Transverse colon (tissue), 4 donors: ENCODE results near the gene ADCY5. TPM values are rescaled to one million over a fixed set of nuclear protein-coding genes. Genes with fewer than 3 reads are reported as not detected.

Experiments used
- DNase-seq: peaks from one replicate; pipeline ENCODE4 v3.0.0-alpha.2; 2019
- H3K27ac ChIP-seq, 4 donors: fragments of 200-600 bp; sonication (generic); 2 replicates each; pipeline ENCODE4 v1.5.1; 2016 to 2018; ENCODE audit warnings: inconsistent platforms in 4 of 4
- H3K27me3 ChIP-seq: fragments of 200-600 bp; sonication (generic); 2 replicates; pipeline ENCODE4 v1.5.1; 2017; ENCODE audit warnings: inconsistent platforms
- H3K36me3 ChIP-seq, 4 donors: fragments of 200-600 bp; sonication (generic); 2 replicates each; pipeline ENCODE4 v1.5.1; 2017 to 2019; ENCODE audit warnings: inconsistent platforms in 4 of 4
- H3K4me1 ChIP-seq, 4 donors: fragments of 200-600 bp; sonication (generic); 2 replicates each; pipeline ENCODE4 v1.5.1; 2017 to 2020; ENCODE audit warnings: inconsistent platforms in 4 of 4
- H3K4me3 ChIP-seq, 4 donors: fragments of 200-600 bp; sonication (generic); 1 replicate in 1 of 4; 2 replicates in 3 of 4; pipeline versions ENCODE4 v1.5.1 to v1.6.1; 2017 to 2019; ENCODE audit warnings: inconsistent platforms in 4 of 4
- H3K9me3 ChIP-seq, 2 donors: fragments of 200-600 bp; sonication (generic); 2 replicates each; pipeline ENCODE4 v1.5.1; 2017 to 2019; ENCODE audit warnings: inconsistent platforms in 2 of 2
- EP300 ChIP-seq: sonication (generic); formaldehyde crosslinking; IDR thresholded peaks from one replicate; pipeline ENCODE4 v1.6.1; 2017; ENCODE audit warnings: antibody characterized with exemption, low read depth
- POLR2A ChIP-seq: fragments of 450-650 bp; IDR thresholded peaks from one replicate; pipeline ENCODE4 v1.6.1; 2016; ENCODE audit warnings: antibody characterized with exemption, mild to moderate bottlenecking, moderate library complexity
- POLR2AphosphoS5 ChIP-seq, 3 donors: sonication (generic); formaldehyde crosslinking; IDR thresholded peaks; one replicate each; pipeline ENCODE4 v1.6.1; 2016; ENCODE audit warnings: antibody characterized with exemption in 3 of 3
- WGBS, 2 donors: methylation state at CpG; one replicate each; pipeline ENCODE4 v1.1.5; 2018; ENCODE audit warnings: low coverage in 1 of 2; 5-methylcytosine and 5-hydroxymethylcytosine counted together
- in situ Hi-C, 4 donors: fragments of 200-750 bp; cut with MboI; loops; one replicate each; pipeline versions ENCODE4 v1.15.0 to v1.15.1; 2017; ENCODE audit warnings: low sequenced_read_pairs in 3 of 4, low pct_ligation_motif_present in 1 of 4, low pct_unique_long_range_greater_than_20kb in 1 of 4
- intact Hi-C: fragments of 100-400 bp; cut with DNase I; formaldehyde crosslinking; loops from one replicate; pipeline ENCODE4 v1.15.1; 2023; ENCODE audit warnings: low total_unique reads
- total RNA-seq, 4 donors: library from RNA; depleted of rRNA; stranded (reverse); fragments of >200 nt; gene quantifications; one replicate each; pipeline ENCODE4 v1.1.0, GENCODE V29; 2016
- TF ChIP-seq, protein P1 (sequence below), 5 experiments: fragments of 200-600 bp in 3 of 5; fragments of 450-650 bp in 2 of 5; sonication (generic) in 3 of 5; IDR thresholded peaks; 1 replicate in 2 of 5; 2 replicates in 3 of 5; pipeline ENCODE4 v1.5.1; 2016 to 2017; ENCODE audit warnings: antibody characterized with exemption in 5 of 5, inconsistent platforms in 3 of 5, mild to moderate bottlenecking in 2 of 5, moderate library complexity in 1 of 5

ADCY5 gene
- total RNA-seq, 4 donors from 2014 or later, result 13.9 to 42.0 (median 28.6) TPM

DNA sequence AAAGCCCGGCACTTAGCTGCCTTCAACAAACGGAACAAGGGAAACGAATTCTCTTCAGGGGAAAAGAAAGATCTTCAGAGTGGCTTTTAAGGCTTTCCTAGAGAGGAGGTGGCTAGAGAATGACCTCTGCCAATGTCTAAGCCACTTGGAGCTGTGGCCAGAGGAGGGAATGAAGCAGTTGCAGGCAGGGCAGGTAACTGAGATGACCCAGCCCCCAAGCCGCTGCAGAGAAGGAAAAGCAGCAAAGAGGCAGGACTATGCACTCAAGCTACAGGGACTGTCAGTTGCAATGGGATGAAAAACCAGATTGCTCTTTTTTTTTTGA, 133.7 kb downstream of the ADCY5 start:
- no peaks in the 10 kb centered on the region for H3K4me1 ChIP-seq
- no peak for DNase-seq

DNA sequence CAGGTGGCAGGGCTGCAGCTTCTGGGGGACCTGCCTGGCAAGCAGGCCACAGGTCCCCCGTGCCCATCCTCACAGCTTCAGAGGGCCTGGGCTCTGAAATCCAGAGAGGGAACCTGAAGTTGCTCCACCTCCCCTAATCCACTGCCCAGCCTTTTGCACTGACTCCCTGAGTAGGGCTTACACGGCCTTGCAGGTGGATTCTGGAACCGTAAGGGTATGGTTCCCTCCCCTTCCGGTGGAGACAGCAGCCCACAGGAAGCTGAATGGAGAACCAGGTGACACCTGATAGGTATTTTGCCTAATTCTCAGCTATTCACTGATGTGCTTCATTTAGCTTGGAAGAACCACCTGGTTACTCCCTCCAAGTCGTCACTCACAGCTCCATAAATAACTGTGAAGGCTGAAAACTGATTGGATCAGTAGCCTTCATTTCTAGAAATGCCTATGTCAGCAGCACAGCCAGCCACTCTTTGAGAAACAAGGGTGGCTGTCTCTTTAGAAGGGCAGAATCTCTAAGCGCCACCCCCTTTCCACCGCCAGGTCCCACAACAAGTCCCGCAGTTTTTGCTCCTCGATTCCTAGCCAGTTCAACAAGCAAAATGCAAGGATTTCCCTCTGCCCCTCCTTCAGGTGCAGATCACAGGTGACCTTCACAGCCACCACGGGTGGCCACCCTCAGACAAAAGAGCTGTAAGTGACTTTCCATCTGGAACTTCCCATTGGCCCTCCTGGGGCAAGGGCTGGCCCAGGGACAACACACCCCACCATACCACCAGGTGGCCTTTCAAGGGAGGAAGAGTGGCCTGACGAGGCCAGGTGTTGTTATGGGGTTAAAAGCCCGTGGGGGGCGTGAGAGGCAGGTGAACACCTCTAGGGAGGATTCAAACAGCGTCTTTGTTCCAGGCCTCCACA, 134.3 kb downstream of the ADCY5 start:
- no peak for DNase-seq
- in situ Hi-C loops, result no loop called here
- Histone ChIP-seq H3K27me3 (no peaks in the 10 kb centered on the region), H3K9me3 (no peaks in the 10 kb centered on the region), H3K4me3 (no peak overlapping the region), H3K4me1 (no peaks in the 10 kb centered on the region), H3K27ac (no peak overlapping the region), H3K36me3 (no peaks in the 10 kb centered on the region)
- TF ChIP-seq POLR2A (no peak), EP300 (no peak), POLR2AphosphoS5 (IDR thresholded peaks at IDR 0.05) (no peak)
- TF ChIP-seq, protein P1, sequence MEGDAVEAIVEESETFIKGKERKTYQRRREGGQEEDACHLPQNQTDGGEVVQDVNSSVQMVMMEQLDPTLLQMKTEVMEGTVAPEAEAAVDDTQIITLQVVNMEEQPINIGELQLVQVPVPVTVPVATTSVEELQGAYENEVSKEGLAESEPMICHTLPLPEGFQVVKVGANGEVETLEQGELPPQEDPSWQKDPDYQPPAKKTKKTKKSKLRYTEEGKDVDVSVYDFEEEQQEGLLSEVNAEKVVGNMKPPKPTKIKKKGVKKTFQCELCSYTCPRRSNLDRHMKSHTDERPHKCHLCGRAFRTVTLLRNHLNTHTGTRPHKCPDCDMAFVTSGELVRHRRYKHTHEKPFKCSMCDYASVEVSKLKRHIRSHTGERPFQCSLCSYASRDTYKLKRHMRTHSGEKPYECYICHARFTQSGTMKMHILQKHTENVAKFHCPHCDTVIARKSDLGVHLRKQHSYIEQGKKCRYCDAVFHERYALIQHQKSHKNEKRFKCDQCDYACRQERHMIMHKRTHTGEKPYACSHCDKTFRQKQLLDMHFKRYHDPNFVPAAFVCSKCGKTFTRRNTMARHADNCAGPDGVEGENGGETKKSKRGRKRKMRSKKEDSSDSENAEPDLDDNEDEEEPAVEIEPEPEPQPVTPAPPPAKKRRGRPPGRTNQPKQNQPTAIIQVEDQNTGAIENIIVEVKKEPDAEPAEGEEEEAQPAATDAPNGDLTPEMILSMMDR (IDR thresholded peaks at IDR 0.05), result no peak
- 58 to 74% methylated on average over 5 to 14 of the region's 14 CpGs for WGBS, 2 donors
- intact Hi-C loops, result no loop called here

More for the DNA sequence above, 133.7 kb downstream of the ADCY5 start:
- intact Hi-C loops (no loop called here), in situ Hi-C loops (no loop called here)
- 62% methylated on average over 4 of the region's 4 CpGs; no CpG with 5 or more reads in 1 of the 2 donors for WGBS, 2 donors
- no peak overlapping the region for H3K4me3 ChIP-seq
- H3K27me3 ChIP-seq, result no peaks in the 10 kb centered on the region
- TF ChIP-seq EP300 (no peak), POLR2A (no peak)
- no peaks in the 10 kb centered on the region for H3K9me3 ChIP-seq
- H3K36me3 ChIP-seq, result no peaks in the 10 kb centered on the region
- no peak overlapping the region for H3K27ac ChIP-seq

DNA sequence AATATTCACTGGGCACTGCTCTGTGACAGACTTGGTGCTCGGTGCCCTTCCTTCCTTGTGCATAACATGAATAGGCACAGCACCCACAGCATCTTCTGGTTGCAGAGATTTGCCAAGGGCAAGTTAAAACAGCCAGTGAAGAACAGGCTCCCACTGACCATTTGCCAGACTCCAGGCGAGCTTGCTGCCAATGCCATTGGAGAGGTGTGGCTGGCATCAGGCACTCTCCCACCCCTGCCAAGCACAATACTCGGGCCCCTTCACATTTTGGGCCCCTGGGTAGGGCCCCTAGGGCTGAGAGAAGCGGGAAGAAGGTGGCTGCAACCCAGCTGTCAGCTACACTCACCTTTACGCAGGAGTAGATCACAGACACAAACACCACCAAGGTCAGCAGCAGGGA, 135.0 kb downstream of the ADCY5 start:
- intact Hi-C loops, result no loop called here
- no peak for DNase-seq
- Histone ChIP-seq H3K9me3 (no peaks in the 10 kb centered on the region), H3K27me3 (no peaks in the 10 kb centered on the region), H3K4me1 (no peaks in the 10 kb centered on the region), H3K36me3 (no peaks in the 10 kb centered on the region), H3K4me3 (no peak overlapping the region), H3K27ac (no peak overlapping the region)
- 67% methylated on average over 5 of the region's 5 CpGs; no CpG with 5 or more reads in 1 of the 2 donors for WGBS, 2 donors
- TF ChIP-seq POLR2A (no peak), EP300 (no peak), POLR2AphosphoS5 (IDR thresholded peaks at IDR 0.05) (no peak)
- TF ChIP-seq, protein P1 (IDR thresholded peaks at IDR 0.05), result no peak
- in situ Hi-C loops, result no loop called here

DNA sequence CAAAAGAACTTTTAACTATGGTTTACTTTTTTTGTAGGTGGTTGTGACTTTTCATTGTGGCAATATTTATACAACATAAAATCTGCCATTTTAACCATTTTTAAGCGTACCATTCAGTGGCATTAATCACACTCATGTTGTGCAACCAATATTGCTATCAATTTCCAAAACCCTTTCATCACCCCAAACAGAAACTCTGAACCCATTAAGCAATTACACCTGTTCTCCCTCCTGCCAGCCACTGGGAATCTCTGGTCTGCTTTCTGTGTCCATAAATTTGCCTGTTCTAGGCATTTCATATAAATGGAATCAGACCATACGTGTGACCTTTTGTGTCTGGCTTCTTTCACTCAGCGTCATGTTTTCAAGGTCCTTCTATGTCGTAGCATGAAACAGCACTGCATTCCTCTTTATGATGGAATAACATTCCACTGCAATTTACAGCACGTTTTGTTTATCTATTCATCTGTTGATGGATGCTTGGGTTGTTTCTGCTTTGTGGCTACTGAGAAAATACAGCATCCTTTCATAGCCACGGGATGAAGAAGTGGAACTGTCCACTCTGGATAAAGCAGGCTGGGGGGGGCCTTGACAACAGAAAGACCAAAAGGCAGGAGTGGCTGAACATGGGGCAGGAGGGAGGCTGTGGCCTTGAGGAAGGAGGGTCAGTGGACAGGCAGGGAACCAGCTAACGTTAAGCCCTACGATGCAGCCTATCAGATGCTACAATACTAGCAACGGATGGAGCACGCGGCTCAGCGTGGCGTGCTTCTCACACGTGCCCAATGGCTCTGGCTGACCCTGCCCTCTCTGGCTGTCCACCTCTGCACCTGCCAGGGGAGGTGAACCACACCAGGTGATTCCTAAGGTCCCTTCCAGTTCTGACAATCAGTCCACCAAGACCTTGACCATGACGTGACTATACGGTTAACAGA, 136.3 kb downstream of the ADCY5 start:
- no peaks in the 10 kb centered on the region for H3K27me3 ChIP-seq
- no peaks in the 10 kb centered on the region for H3K4me1 ChIP-seq
- no peak overlapping the region for H3K4me3 ChIP-seq
- no peak for DNase-seq
- H3K9me3 ChIP-seq, result no peaks in the 10 kb centered on the region
- TF ChIP-seq, protein P1 (IDR thresholded peaks at IDR 0.05), result no peak
- TF ChIP-seq POLR2AphosphoS5 (IDR thresholded peaks at IDR 0.05), result peak in 1 of 3 donors; percentile 65
- in situ Hi-C loops (no loop called here), intact Hi-C loops (no loop called here)
- 61 to 74% methylated on average over 2 to 16 of the region's 16 CpGs for WGBS, 2 donors
- H3K27ac ChIP-seq, result peak overlapping the region in 1 of 4 donors; percentile 48
- no peaks in the 10 kb centered on the region for H3K36me3 ChIP-seq
